Caco-2 (cell line): ENCODE data around the gene USF1. TPM values are rescaled to one million over a fixed set of nuclear protein-coding genes. Genes with fewer than 3 reads are reported as not detected.

ENCODE experiments used
- BruUV-seq: library from RNA; stranded (reverse); fragments of 400-500 nt; replicated peaks from 2 replicates; lab custom pipeline; 2021; lab: Mats Ljungman, UMichigan
- CTCF ChIA-PET: fragments of 300-600 bp; sonication (Branson Sonifier 250); formaldehyde crosslinking; loops from one replicate; lab custom pipeline; 2022; ENCODE audit warnings: antibody characterized with exemption; lab: Charles Lee
- POLR2A ChIA-PET: fragments of 300-600 bp; sonication (Branson Sonifier 250); formaldehyde crosslinking; loops from one replicate; lab custom pipeline; 2022; ENCODE audit warnings: antibody characterized with exemption; lab: Charles Lee
- DNase-seq, 2 experiments: peaks; one replicate each; pipeline versions ENCODE4 v3.0.0 to v3.0.0-alpha.2; 2020 to 2022
- H3K27me3 ChIP-seq: replicated peaks from 2 replicates; pipeline ENCODE4 v1.6.0; 2011; ENCODE audit warnings: low read length; ENCODE audit not compliant: control insufficient read depth, insufficient read depth
- H3K36me3 ChIP-seq: 2 replicates; pipeline ENCODE4 v1.5.1; 2011; ENCODE audit warnings: low read length; ENCODE audit not compliant: control insufficient read depth, insufficient read depth
- H3K4me1 ChIP-seq: fragments of 250-450 bp; sonication (Bioruptor Pico); 2 replicates; pipeline ENCODE4 v1.5.1; 2020; ENCODE audit warnings: mild to moderate bottlenecking
- H3K4me3 ChIP-seq: 2 replicates; pipeline ENCODE4 v1.5.1; 2011; ENCODE audit warnings: low read depth, mild to moderate bottlenecking, control low read depth, low read length
- H3K9me3 ChIP-seq: fragments of 250-450 bp; sonication (Bioruptor Pico); 2 replicates; pipeline ENCODE4 v1.5.1; 2020; ENCODE audit warnings: mild to moderate bottlenecking, moderate library complexity
- H3K27ac Mint-ChIP-seq: one replicate; pipeline ENCODE4 v1.8.0; 2022; ENCODE audit warnings: mixed read lengths; ENCODE audit not compliant: unreplicated experiment
- H3K27me3 Mint-ChIP-seq: one replicate; pipeline ENCODE4 v1.8.0; 2022; ENCODE audit warnings: mixed read lengths; ENCODE audit not compliant: insufficient read depth, unreplicated experiment
- H3K36me3 Mint-ChIP-seq: one replicate; pipeline ENCODE4 v1.8.0; 2022; ENCODE audit warnings: mild to moderate bottlenecking, mixed read lengths; ENCODE audit not compliant: insufficient read depth, unreplicated experiment
- H3K4me1 Mint-ChIP-seq: one replicate; pipeline ENCODE4 v1.8.0; 2022; ENCODE audit warnings: low read depth, mixed read lengths; ENCODE audit not compliant: unreplicated experiment
- H3K4me3 Mint-ChIP-seq: one replicate; pipeline ENCODE4 v1.8.0; 2022; ENCODE audit warnings: mild to moderate bottlenecking, moderate library complexity, mixed read lengths; ENCODE audit not compliant: unreplicated experiment
- H3K9me3 Mint-ChIP-seq: one replicate; pipeline ENCODE4 v1.8.0; 2022; ENCODE audit warnings: mixed read lengths; ENCODE audit not compliant: unreplicated experiment
- intact Hi-C: fragments of 100-400 bp; cut with micrococcal nuclease; formaldehyde crosslinking; loops from one replicate; pipeline ENCODE4 v1.10.0; 2022; ENCODE audit not compliant: unreplicated experiment
- total RNA-seq: library from RNA; stranded (reverse); gene quantifications from 2 replicates; pipeline ENCODE4 v1.2.3, GENCODE V29; 2022
- TF ChIP-seq, protein P1 (sequence below), 2 experiments: fragments of 200-600 bp in 1 of 2; IDR thresholded peaks; 1 replicate in 1 of 2; 2 replicates in 1 of 2; pipeline versions ENCODE4 v1.5.1 to v1.8.0; 2011 to 2022; ENCODE audit warnings: antibody characterized with exemption in 1 of 2, control low read depth in 1 of 2, inconsistent platforms in 1 of 2, low read depth in 1 of 2, low read length in 1 of 2, mild to moderate bottlenecking in 1 of 2, moderate library complexity in 1 of 2; ENCODE audit not compliant: insufficient read depth in 1 of 2, severe bottlenecking in 1 of 2, unreplicated experiment in 1 of 2

The USF1 gene
- total RNA-seq, 1 experiment from 2014 or later: 49.7 TPM

DNA sequence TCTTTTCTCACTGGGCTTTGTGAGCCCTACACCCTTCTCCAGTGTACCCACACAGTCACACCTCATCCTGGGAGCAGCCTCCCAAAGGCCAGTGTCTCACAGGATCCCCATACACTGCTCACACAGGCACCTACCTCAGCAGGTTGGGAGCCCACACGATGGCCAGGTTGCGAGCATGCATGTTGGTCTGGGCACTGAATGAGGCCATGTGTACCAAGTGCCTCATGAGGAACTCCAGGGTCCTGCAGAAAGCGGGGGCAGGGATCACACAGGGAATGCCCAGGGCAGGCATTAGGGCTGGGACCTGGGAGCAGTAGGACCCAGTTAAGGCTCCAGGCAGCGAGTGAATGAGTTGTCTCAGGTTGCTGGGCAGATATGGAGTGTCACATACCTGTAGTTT lies 8.5 kb upstream of the USF1 start:
- CTCF ChIA-PET: interaction anchor here (1.3 kb wide), 1 partner anchor 8 kb away, joined by 4 read pairs; the partner anchor contains the start of gene USF1
- H3K36me3 Mint-ChIP-seq: no peaks in the 10 kb centered on the region
- TF ChIP-seq, protein P1, sequence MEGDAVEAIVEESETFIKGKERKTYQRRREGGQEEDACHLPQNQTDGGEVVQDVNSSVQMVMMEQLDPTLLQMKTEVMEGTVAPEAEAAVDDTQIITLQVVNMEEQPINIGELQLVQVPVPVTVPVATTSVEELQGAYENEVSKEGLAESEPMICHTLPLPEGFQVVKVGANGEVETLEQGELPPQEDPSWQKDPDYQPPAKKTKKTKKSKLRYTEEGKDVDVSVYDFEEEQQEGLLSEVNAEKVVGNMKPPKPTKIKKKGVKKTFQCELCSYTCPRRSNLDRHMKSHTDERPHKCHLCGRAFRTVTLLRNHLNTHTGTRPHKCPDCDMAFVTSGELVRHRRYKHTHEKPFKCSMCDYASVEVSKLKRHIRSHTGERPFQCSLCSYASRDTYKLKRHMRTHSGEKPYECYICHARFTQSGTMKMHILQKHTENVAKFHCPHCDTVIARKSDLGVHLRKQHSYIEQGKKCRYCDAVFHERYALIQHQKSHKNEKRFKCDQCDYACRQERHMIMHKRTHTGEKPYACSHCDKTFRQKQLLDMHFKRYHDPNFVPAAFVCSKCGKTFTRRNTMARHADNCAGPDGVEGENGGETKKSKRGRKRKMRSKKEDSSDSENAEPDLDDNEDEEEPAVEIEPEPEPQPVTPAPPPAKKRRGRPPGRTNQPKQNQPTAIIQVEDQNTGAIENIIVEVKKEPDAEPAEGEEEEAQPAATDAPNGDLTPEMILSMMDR (IDR thresholded peaks at IDR 0.05; ENCODE audit: insufficient read depth in 1 of 2, low read depth in 1 of 2, low read length in 1 of 2, severe bottlenecking in 1 of 2, unreplicated experiment in 1 of 2): no peak
- H3K4me3 ChIP-seq: no peak overlapping the region
- H3K27me3 ChIP-seq: no peaks in the 10 kb centered on the region
- H3K4me3 Mint-ChIP-seq: no peak overlapping the region
- no peak overlapping the region for H3K27ac Mint-ChIP-seq
- 0 out of 2 replicates have a peak, but pooled peaks cover 4% of the 10 kb centered on the region for H3K9me3 ChIP-seq
- no peaks in the 10 kb centered on the region; the same call in 1 of the 2 replicates for H3K36me3 ChIP-seq
- DNase-seq: no peak
- BruUV-seq: no TSS peak
- intact Hi-C loops: no loop called here
- H3K4me1 Mint-ChIP-seq: peaks cover 6% of the 10 kb centered on the region
- H3K4me1 ChIP-seq: peaks cover 6% of the 10 kb centered on the region
- POLR2A ChIA-PET: no interaction called here
- H3K9me3 Mint-ChIP-seq: peaks cover under 1% of the 10 kb centered on the region
- H3K27me3 Mint-ChIP-seq: no peaks in the 10 kb centered on the region

- no peak overlapping the region for H3K27ac Mint-ChIP-seq
- H3K4me1 Mint-ChIP-seq: peaks cover 6% of the 10 kb centered on the region
- Histone ChIP-seq H3K27me3 (no peaks in the 10 kb centered on the region), H3K9me3 (peaks cover 11% of the 10 kb centered on the region; the same call in 1 of the 2 replicates), H3K36me3 (no peaks in the 10 kb centered on the region; the same call in 1 of the 2 replicates), H3K4me1 (peaks cover 6% of the 10 kb centered on the region), H3K4me3 (no peak overlapping the region)
- ChIA-PET POLR2A (no interaction called here), CTCF (interaction anchor here (0.6 kb wide), 1 partner anchor 45 kb away, joined by 3 read pairs; no protein-coding TSS in a partner anchor)
- TF ChIP-seq, protein P1 (IDR thresholded peaks at IDR 0.05; ENCODE audit: insufficient read depth in 1 of 2, low read depth in 1 of 2, low read length in 1 of 2, severe bottlenecking in 1 of 2, unreplicated experiment in 1 of 2): no peak
- peaks cover 13% of the 10 kb centered on the region for H3K9me3 Mint-ChIP-seq
- intact Hi-C loops: no loop called here
- no peaks in the 10 kb centered on the region for H3K27me3 Mint-ChIP-seq
- BruUV-seq: no TSS peak
- H3K36me3 Mint-ChIP-seq: peaks cover 4% of the 10 kb centered on the region
- DNase-seq: no peak
- H3K4me3 Mint-ChIP-seq: no peak overlapping the region
Observed at GRCh38 chr1:161052899-161053298, 7.1 kb upstream of the USF1 start.

DNA sequence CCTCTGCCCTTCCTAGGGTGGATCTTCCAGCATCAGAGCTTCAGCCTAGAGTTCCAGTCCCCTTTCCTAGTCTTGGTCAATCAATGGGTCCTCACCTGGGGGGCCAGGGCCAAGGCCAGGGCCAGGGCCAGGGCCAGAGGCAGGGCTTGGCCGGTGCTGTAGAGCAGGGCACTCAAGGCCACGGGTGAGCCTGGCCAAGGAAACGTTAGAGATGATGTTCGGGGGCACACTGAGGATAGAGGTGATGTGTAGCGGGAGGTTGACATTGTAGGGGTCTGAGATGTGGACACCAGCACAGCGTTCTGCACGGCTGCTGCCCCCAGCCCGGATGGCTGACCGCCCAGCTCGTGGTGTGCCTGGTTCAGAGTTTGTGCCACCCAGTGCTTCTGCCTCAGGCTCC lies 5.4 kb upstream of the USF1 start:
- Mint-ChIP-seq H3K27me3 (no peaks in the 10 kb centered on the region), H3K4me1 (peaks cover 6% of the 10 kb centered on the region), H3K27ac (no peak overlapping the region), H3K4me3 (no peak overlapping the region), H3K9me3 (peaks cover 13% of the 10 kb centered on the region), H3K36me3 (peaks cover 4% of the 10 kb centered on the region)
- Histone ChIP-seq H3K36me3 (no peaks in the 10 kb centered on the region; the same call in 1 of the 2 replicates), H3K4me3 (no peak overlapping the region), H3K4me1 (peaks cover 12% of the 10 kb centered on the region), H3K9me3 (peaks cover 12% of the 10 kb centered on the region; the same call in 1 of the 2 replicates), H3K27me3 (no peaks in the 10 kb centered on the region)
- ChIA-PET CTCF (no interaction called here), POLR2A (interaction anchor here (0.5 to 0.6 kb wide), 2 partner anchors 102 to 474 kb away, joined by 3 read pairs; no protein-coding TSS in a partner anchor)
- intact Hi-C loops: no loop called here
- no TSS peak for BruUV-seq
- no peak for DNase-seq
- TF ChIP-seq, protein P1 (IDR thresholded peaks at IDR 0.05; ENCODE audit: insufficient read depth in 1 of 2, low read depth in 1 of 2, low read length in 1 of 2, severe bottlenecking in 1 of 2, unreplicated experiment in 1 of 2): no peak
